Measurements from ENCODE around the gene MED13. TPM values are rescaled to one million over a fixed set of nuclear protein-coding genes. Genes with fewer than 3 reads are reported as not detected.

Gene MED13
- total and polyA plus RNA-seq, 4 donors, result 23.7 to 93.9 (median 54.2) TPM

DNA sequence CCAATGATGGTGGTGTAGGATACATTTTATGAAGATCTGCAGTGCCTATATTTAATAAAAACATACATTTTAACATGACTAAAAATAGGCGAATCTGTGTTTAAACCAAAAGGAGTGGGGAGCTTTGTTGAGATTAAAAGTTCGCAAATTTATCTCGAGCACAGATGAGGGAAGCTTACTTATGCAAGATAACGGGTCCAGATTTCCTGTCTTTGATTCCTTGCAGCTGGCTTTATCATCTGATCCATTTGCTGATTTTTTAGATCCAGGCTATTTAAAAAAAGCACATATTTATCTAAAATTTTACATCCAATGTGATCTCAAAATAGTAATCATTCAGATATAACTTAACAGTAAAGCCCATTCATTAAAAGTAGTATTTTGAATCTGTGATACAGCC is 80.3 kb downstream of the MED13 start:
- H3K27ac ChIP-seq (ENCODE audit: low read depth, low read length), result no peak overlapping the region
- H3K36me3 ChIP-seq (ENCODE audit: control insufficient read depth, insufficient read depth, low read length), result peaks cover 22% of the 10 kb centered on the region
- DNase-seq (ENCODE audit: low read depth in 4 of 6, low spot score in 6 of 6), result no peak
- H3K27me3 ChIP-seq (ENCODE audit: control insufficient read depth, insufficient read depth, low read length), result no peaks in the 10 kb centered on the region
- no peaks in the 10 kb centered on the region for H3K9me3 ChIP-seq (ENCODE audit: control insufficient read depth, insufficient read depth, low read length)
- WGBS (ENCODE audit: insufficient coverage), result 97% methylated on average over 4 of the region's 4 CpGs
- H3K4me1 ChIP-seq (ENCODE audit: control insufficient read depth, insufficient read depth, low read length), result no peaks in the 10 kb centered on the region
- H3K4me3 ChIP-seq (ENCODE audit: low read depth, low read length), result no peak overlapping the region

DNA sequence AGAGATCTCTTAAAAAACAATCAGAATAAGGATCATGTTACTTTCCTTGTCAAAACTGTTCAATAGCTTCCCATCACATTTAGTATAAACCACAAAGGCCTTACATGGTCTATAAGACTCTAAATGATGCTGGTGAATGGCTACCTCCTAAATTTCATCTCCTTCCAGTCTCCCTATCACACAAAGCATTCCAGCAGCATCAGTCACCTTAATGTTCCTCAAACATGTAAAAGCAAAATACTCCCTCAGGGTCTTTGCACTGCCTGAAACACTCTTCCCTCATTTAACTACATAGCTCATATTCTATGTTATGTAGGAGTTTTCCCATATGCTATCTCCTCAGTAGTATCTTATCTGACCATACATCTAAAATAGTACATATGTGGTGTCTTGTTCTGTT is 83.8 kb downstream of the MED13 start:
- H3K36me3 ChIP-seq (ENCODE audit: control insufficient read depth, insufficient read depth, low read length), result peaks cover 26% of the 10 kb centered on the region
- no peaks in the 10 kb centered on the region for H3K27me3 ChIP-seq (ENCODE audit: control insufficient read depth, insufficient read depth, low read length)
- no peak overlapping the region for H3K27ac ChIP-seq (ENCODE audit: low read depth, low read length)
- no peak for DNase-seq (ENCODE audit: low read depth in 4 of 6, low spot score in 6 of 6)
- H3K9me3 ChIP-seq (ENCODE audit: control insufficient read depth, insufficient read depth, low read length), result no peaks in the 10 kb centered on the region
- no peaks in the 10 kb centered on the region for H3K4me1 ChIP-seq (ENCODE audit: control insufficient read depth, insufficient read depth, low read length)
- H3K4me3 ChIP-seq (ENCODE audit: low read depth, low read length), result no peak overlapping the region

- Histone ChIP-seq H3K9me3 (ENCODE audit: control insufficient read depth, insufficient read depth, low read length) (no peaks in the 10 kb centered on the region), H3K4me3 (ENCODE audit: low read depth, low read length) (no peak overlapping the region), H3K27ac (ENCODE audit: low read depth, low read length) (no peak overlapping the region), H3K27me3 (ENCODE audit: control insufficient read depth, insufficient read depth, low read length) (no peaks in the 10 kb centered on the region), H3K4me1 (ENCODE audit: control insufficient read depth, insufficient read depth, low read length) (no peaks in the 10 kb centered on the region), H3K36me3 (ENCODE audit: control insufficient read depth, insufficient read depth, low read length) (peaks cover 26% of the 10 kb centered on the region)
- WGBS (ENCODE audit: insufficient coverage), result 97% methylated on average over 5 of the region's 5 CpGs
- no peak for DNase-seq (ENCODE audit: low read depth in 4 of 6, low spot score in 6 of 6)
Observed at GRCh38 chr17:61980535-61980934, 84.5 kb downstream of the MED13 start.

GRCh38 chr17:61974115-61974514 is 91.0 kb downstream of the MED13 start:
- no peaks in the 10 kb centered on the region for H3K27me3 ChIP-seq (ENCODE audit: control insufficient read depth, insufficient read depth, low read length)
- DNase-seq (ENCODE audit: low read depth in 4 of 6, low spot score in 6 of 6), result no peak

DNA sequence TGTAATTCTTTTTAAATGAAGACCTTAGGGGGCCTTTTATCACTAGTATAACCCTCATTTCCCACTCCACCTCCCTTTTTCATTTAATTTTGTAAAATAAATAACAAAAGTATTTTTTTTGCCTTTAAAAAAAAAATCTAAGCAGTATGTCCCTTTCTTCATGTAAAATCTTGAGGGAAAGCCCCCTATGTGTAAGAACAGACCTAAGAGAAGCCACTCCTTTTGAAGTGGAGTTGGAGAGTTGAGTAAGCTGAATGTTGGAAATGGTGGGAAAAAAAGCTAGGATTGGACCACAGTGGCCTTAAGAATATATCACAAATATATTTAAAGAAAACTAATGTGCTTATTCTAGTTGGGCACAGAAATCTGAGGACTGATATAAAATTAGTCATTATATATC is 92.8 kb downstream of the MED13 start:
- no peaks in the 10 kb centered on the region for H3K4me1 ChIP-seq (ENCODE audit: control insufficient read depth, insufficient read depth, low read length)
- peaks cover 41% of the 10 kb centered on the region for H3K36me3 ChIP-seq (ENCODE audit: control insufficient read depth, insufficient read depth, low read length)
- no peak for DNase-seq (ENCODE audit: low read depth in 4 of 6, low spot score in 6 of 6)
- H3K4me3 ChIP-seq (ENCODE audit: low read depth, low read length), result no peak overlapping the region
- H3K27me3 ChIP-seq (ENCODE audit: control insufficient read depth, insufficient read depth, low read length), result no peaks in the 10 kb centered on the region
- H3K9me3 ChIP-seq (ENCODE audit: control insufficient read depth, insufficient read depth, low read length), result no peaks in the 10 kb centered on the region
- no peak overlapping the region for H3K27ac ChIP-seq (ENCODE audit: low read depth, low read length)

More at GRCh38 chr17:61974115-61974514, 91.0 kb downstream of the MED13 start:
- H3K4me1 ChIP-seq (ENCODE audit: control insufficient read depth, insufficient read depth, low read length), result no peaks in the 10 kb centered on the region
- no peak overlapping the region for H3K27ac ChIP-seq (ENCODE audit: low read depth, low read length)
- no peaks in the 10 kb centered on the region for H3K9me3 ChIP-seq (ENCODE audit: control insufficient read depth, insufficient read depth, low read length)
- WGBS (ENCODE audit: insufficient coverage), result 97% methylated on average over 6 of the region's 7 CpGs
- H3K36me3 ChIP-seq (ENCODE audit: control insufficient read depth, insufficient read depth, low read length), result peaks cover 35% of the 10 kb centered on the region
- H3K4me3 ChIP-seq (ENCODE audit: low read depth, low read length), result no peak overlapping the region

GRCh38 chr17:61970030-61970429 is 95.0 kb downstream of the MED13 start:
- H3K27ac ChIP-seq (ENCODE audit: low read depth, low read length), result no peak overlapping the region
- no peaks in the 10 kb centered on the region for H3K4me1 ChIP-seq (ENCODE audit: control insufficient read depth, insufficient read depth, low read length)
- no peak overlapping the region for H3K4me3 ChIP-seq (ENCODE audit: low read depth, low read length)
- peaks cover 39% of the 10 kb centered on the region for H3K36me3 ChIP-seq (ENCODE audit: control insufficient read depth, insufficient read depth, low read length)
- H3K27me3 ChIP-seq (ENCODE audit: control insufficient read depth, insufficient read depth, low read length), result no peaks in the 10 kb centered on the region
- 100% methylated on average over 1 of the region's 1 CpG for WGBS (ENCODE audit: insufficient coverage)
- H3K9me3 ChIP-seq (ENCODE audit: control insufficient read depth, insufficient read depth, low read length), result no peaks in the 10 kb centered on the region
- DNase-seq (ENCODE audit: low read depth in 4 of 6, low spot score in 6 of 6), result no peak

DNA sequence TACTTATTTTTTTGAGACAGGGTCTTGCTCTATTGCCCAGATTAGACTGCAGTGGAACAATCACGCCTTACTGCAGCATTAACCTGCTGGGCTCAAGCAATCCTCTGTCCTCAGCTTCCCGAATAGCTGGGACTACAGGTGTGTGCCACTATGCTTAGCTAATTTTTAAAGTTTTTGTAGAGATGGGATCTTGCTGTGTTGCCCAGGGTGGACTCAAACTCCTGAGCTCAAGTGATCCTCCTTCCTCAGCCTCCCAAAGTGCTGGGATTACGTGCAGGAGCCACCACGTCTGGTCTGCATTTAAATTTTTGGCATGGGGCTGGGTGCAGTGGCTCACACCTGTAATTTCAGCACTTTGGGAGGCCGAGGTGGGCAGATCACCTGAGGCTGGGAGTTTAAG is 96.3 kb downstream of the MED13 start:
- Histone ChIP-seq H3K4me1 (ENCODE audit: control insufficient read depth, insufficient read depth, low read length) (no peaks in the 10 kb centered on the region), H3K4me3 (ENCODE audit: low read depth, low read length) (no peak overlapping the region), H3K36me3 (ENCODE audit: control insufficient read depth, insufficient read depth, low read length) (peaks cover 48% of the 10 kb centered on the region), H3K27me3 (ENCODE audit: control insufficient read depth, insufficient read depth, low read length) (no peaks in the 10 kb centered on the region), H3K27ac (ENCODE audit: low read depth, low read length) (no peak overlapping the region), H3K9me3 (ENCODE audit: control insufficient read depth, insufficient read depth, low read length) (no peaks in the 10 kb centered on the region)
- WGBS (ENCODE audit: insufficient coverage), result 93% methylated on average over 4 of the region's 5 CpGs
- DNase-seq (ENCODE audit: low read depth in 4 of 6, low spot score in 6 of 6), result no peak

GRCh38 chr17:61967729-61968128 is 97.3 kb downstream of the MED13 start:
- DNase-seq (ENCODE audit: low read depth in 4 of 6, low spot score in 6 of 6), result no peak
- H3K36me3 ChIP-seq (ENCODE audit: control insufficient read depth, insufficient read depth, low read length), result peaks cover 45% of the 10 kb centered on the region
- no peaks in the 10 kb centered on the region for H3K9me3 ChIP-seq (ENCODE audit: control insufficient read depth, insufficient read depth, low read length)
- no peaks in the 10 kb centered on the region for H3K27me3 ChIP-seq (ENCODE audit: control insufficient read depth, insufficient read depth, low read length)
- H3K4me1 ChIP-seq (ENCODE audit: control insufficient read depth, insufficient read depth, low read length), result no peaks in the 10 kb centered on the region
- H3K27ac ChIP-seq (ENCODE audit: low read depth, low read length), result no peak overlapping the region
- WGBS (ENCODE audit: insufficient coverage), result no CpG with 5 or more reads among the region's 2 CpGs
- H3K4me3 ChIP-seq (ENCODE audit: low read depth, low read length), result no peak overlapping the region

GRCh38 chr17:61966191-61966590 is 98.9 kb downstream of the MED13 start:
- DNase-seq (ENCODE audit: low read depth in 4 of 6, low spot score in 6 of 6), result peak in 1 of 6 donors; percentile 1
- Histone ChIP-seq H3K4me1 (ENCODE audit: control insufficient read depth, insufficient read depth, low read length) (no peaks in the 10 kb centered on the region), H3K4me3 (ENCODE audit: low read depth, low read length) (no peak overlapping the region), H3K27me3 (ENCODE audit: control insufficient read depth, insufficient read depth, low read length) (no peaks in the 10 kb centered on the region), H3K9me3 (ENCODE audit: control insufficient read depth, insufficient read depth, low read length) (no peaks in the 10 kb centered on the region), H3K36me3 (ENCODE audit: control insufficient read depth, insufficient read depth, low read length) (peaks cover 43% of the 10 kb centered on the region), H3K27ac (ENCODE audit: low read depth, low read length) (no peak overlapping the region)
- WGBS (ENCODE audit: insufficient coverage), result 0% methylated on average over 1 of the region's 1 CpG

DNA sequence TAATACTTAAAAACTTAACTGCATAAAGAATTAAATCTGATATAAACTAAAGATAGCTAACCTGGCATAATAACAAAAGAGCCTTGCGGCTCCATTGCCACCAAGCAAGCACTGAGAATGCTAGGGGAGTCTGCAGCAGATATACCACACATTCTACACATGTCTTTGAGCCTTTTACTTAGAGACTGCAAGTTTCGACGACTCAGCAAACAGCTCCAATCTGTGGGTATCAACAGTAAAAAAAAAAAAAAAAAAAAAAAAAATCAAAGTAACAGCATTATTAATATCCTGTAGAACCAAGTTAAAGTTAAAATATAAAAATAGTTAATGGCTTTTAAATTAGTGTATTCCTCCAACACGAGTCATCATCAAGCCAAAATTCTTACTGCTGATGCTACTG is 109.5 kb downstream of the MED13 start:
- no peak for DNase-seq (ENCODE audit: low read depth in 4 of 6, low spot score in 6 of 6)
- Histone ChIP-seq H3K4me3 (ENCODE audit: low read depth, low read length) (no peak overlapping the region), H3K36me3 (ENCODE audit: control insufficient read depth, insufficient read depth, low read length) (peaks cover 46% of the 10 kb centered on the region), H3K27me3 (ENCODE audit: control insufficient read depth, insufficient read depth, low read length) (no peaks in the 10 kb centered on the region), H3K9me3 (ENCODE audit: control insufficient read depth, insufficient read depth, low read length) (no peaks in the 10 kb centered on the region), H3K4me1 (ENCODE audit: control insufficient read depth, insufficient read depth, low read length) (no peaks in the 10 kb centered on the region), H3K27ac (ENCODE audit: low read depth, low read length) (no peak overlapping the region)
- no CpG with 5 or more reads among the region's 4 CpGs for WGBS (ENCODE audit: insufficient coverage)

Data from spinal cord (tissue), 10 donors.